Measurements from ENCODE around the gene IRS2.

DNA sequence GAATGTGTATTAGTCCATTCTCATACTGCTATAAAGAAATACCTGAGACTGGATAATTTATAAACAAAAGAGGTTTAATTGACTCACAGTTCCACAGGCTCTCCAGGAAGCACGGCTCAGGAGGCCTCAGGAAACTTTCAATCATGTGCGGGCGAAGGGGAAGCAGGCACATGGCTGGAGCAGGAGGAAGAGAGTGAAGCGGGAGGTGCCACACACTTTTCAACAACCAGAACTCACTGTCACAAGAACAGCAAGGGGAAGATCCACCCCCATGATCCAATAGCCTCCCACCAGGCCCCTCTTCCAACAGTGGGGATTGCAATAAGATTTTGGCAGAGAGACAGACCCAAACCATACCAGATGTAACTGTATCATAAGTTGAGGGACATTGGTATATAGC, 72.7 kb downstream of the IRS2 start:
- no peak for TF ChIP-seq EZH2 (IDR thresholded peaks at IDR 0.05; ENCODE audit: low read length)
- TF ChIP-seq, protein P1, sequence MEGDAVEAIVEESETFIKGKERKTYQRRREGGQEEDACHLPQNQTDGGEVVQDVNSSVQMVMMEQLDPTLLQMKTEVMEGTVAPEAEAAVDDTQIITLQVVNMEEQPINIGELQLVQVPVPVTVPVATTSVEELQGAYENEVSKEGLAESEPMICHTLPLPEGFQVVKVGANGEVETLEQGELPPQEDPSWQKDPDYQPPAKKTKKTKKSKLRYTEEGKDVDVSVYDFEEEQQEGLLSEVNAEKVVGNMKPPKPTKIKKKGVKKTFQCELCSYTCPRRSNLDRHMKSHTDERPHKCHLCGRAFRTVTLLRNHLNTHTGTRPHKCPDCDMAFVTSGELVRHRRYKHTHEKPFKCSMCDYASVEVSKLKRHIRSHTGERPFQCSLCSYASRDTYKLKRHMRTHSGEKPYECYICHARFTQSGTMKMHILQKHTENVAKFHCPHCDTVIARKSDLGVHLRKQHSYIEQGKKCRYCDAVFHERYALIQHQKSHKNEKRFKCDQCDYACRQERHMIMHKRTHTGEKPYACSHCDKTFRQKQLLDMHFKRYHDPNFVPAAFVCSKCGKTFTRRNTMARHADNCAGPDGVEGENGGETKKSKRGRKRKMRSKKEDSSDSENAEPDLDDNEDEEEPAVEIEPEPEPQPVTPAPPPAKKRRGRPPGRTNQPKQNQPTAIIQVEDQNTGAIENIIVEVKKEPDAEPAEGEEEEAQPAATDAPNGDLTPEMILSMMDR (optimal IDR thresholded peaks at IDR 0.05 in 1 of 3, IDR thresholded peaks at IDR 0.05 in 1 of 3, conservative IDR thresholded peaks at IDR 0.05 in 1 of 3; ENCODE audit: extremely low read depth in 1 of 3, insufficient read depth in 2 of 3, low read length in 3 of 3): no peak
